HEK293 (cell line): ENCODE results near the gene KDM5A.

Source experiments
- CTCF ChIA-PET: fragments of 350-600 bp; formaldehyde crosslinking; extraction: SDS; loops from one replicate; lab custom pipeline; 2021; ENCODE audit warnings: antibody characterized with exemption; lab: Yijun Ruan, JAX
- POLR2A ChIA-PET: fragments of 300-600 bp; formaldehyde crosslinking; extraction: SDS; loops from one replicate; lab custom pipeline; 2020; ENCODE audit warnings: antibody characterized with exemption, inconsistent platforms; lab: Yijun Ruan, JAX
- H3K27ac ChIP-seq: fragments of 200-500 bp; sonication (Bioruptor generic); 2 replicates; pipeline ENCODE4 v1.5.1; 2014; ENCODE audit warnings: low read depth, low read length, control low read depth, inconsistent platforms; ENCODE audit errors: extremely low read depth
- H3K36me3 ChIP-seq, 2 experiments: fragments of 200-500 bp in 1 of 2; sonication (Bioruptor generic) in 1 of 2; 1 replicate in 1 of 2; 2 replicates in 1 of 2; pipeline ENCODE4 v1.5.1; 2014 to 2017; ENCODE audit warnings: inconsistent platforms in 2 of 2, low read length in 2 of 2; ENCODE audit not compliant: control insufficient read depth in 2 of 2, insufficient read depth in 1 of 2
- H3K4me1 ChIP-seq: fragments of 200-500 bp; sonication (Bioruptor generic); 2 replicates; pipeline ENCODE4 v1.5.1; 2014; ENCODE audit warnings: mild to moderate bottlenecking, low read length, inconsistent platforms; ENCODE audit not compliant: control insufficient read depth, insufficient read depth
- H3K4me3 ChIP-seq: 2 replicates; pipeline ENCODE4 v1.5.1; 2011; ENCODE audit warnings: low read depth, mild to moderate bottlenecking, control low read depth, low read length, moderate library complexity
- H3K9me3 ChIP-seq: fragments of 200-500 bp; sonication (Bioruptor generic); 2 replicates; pipeline ENCODE4 v1.5.1; 2014; ENCODE audit warnings: low read depth, low read length, inconsistent platforms; ENCODE audit not compliant: control insufficient read depth, insufficient read depth
- HOXC10 ChIP-seq: sonication (generic); formaldehyde crosslinking; IDR thresholded peaks from 2 replicates; pipeline ENCODE4 v1.8.1; 2023; ENCODE audit warnings: mild to moderate bottlenecking, missing genetic modification reagents
- OSR2 ChIP-seq: fragments of 450-650 bp; formaldehyde crosslinking; IDR thresholded peaks from 2 replicates; pipeline ENCODE4 v1.5.1; 2016; ENCODE audit warnings: missing biosample characterization, missing genetic modification characterization
- SALL2 ChIP-seq: fragments of 450-650 bp; formaldehyde crosslinking; IDR thresholded peaks from 2 replicates; pipeline ENCODE4 v1.5.0; 2017; ENCODE audit warnings: missing biosample characterization, mild to moderate bottlenecking, missing genetic modification characterization, borderline replicate concordance
- ZFP41 ChIP-seq: fragments of 450-650 bp; formaldehyde crosslinking; IDR thresholded peaks from 2 replicates; pipeline ENCODE4 v1.5.1; 2016; ENCODE audit warnings: missing biosample characterization, missing genetic modification characterization, borderline replicate concordance
- ZFP69B ChIP-seq: fragments of 450-650 bp; formaldehyde crosslinking; IDR thresholded peaks from 2 replicates; pipeline ENCODE4 v1.5.1; 2016; ENCODE audit warnings: missing biosample characterization, missing genetic modification characterization
- ZNF155 ChIP-seq: fragments of 450-650 bp; formaldehyde crosslinking; IDR thresholded peaks from 2 replicates; pipeline ENCODE4 v1.5.1; 2016; ENCODE audit warnings: missing biosample characterization, missing genetic modification characterization
- ZNF221 ChIP-seq: fragments of 450-650 bp; formaldehyde crosslinking; IDR thresholded peaks from 2 replicates; pipeline ENCODE4 v1.5.1; 2017; ENCODE audit warnings: missing biosample characterization, missing genetic modification characterization, borderline replicate concordance
- ZNF266 ChIP-seq: fragments of 450-650 bp; formaldehyde crosslinking; IDR thresholded peaks from 2 replicates; pipeline ENCODE4 v1.5.1; 2016; ENCODE audit warnings: missing biosample characterization, missing genetic modification characterization, low read depth
- ZNF423 ChIP-seq: fragments of 450-650 bp; formaldehyde crosslinking; IDR thresholded peaks from 2 replicates; pipeline ENCODE4 v1.5.1; 2016; ENCODE audit warnings: missing biosample characterization, missing genetic modification characterization
- ZNF473 ChIP-seq: fragments of 450-650 bp; formaldehyde crosslinking; IDR thresholded peaks from 2 replicates; pipeline ENCODE4 v1.5.1; 2017; ENCODE audit warnings: missing biosample characterization, missing genetic modification characterization
- ZNF521 ChIP-seq: fragments of 450-650 bp; formaldehyde crosslinking; IDR thresholded peaks from 2 replicates; pipeline ENCODE4 v1.5.1; 2017; ENCODE audit warnings: missing biosample characterization, mild to moderate bottlenecking, missing genetic modification characterization
- ZNF747 ChIP-seq: fragments of 450-650 bp; formaldehyde crosslinking; IDR thresholded peaks from 2 replicates; pipeline ENCODE4 v1.5.1; 2016; ENCODE audit warnings: missing biosample characterization, missing genetic modification characterization
- ZNF76 ChIP-seq: fragments of 450-650 bp; formaldehyde crosslinking; IDR thresholded peaks from 2 replicates; pipeline ENCODE4; 2016; ENCODE audit warnings: low read depth, missing biosample characterization, missing genetic modification characterization, borderline replicate concordance
- ZNF837 ChIP-seq: fragments of 450-650 bp; formaldehyde crosslinking; IDR thresholded peaks from 2 replicates; pipeline ENCODE4 v1.5.1; 2016; ENCODE audit warnings: missing biosample characterization, missing genetic modification characterization
- TF ChIP-seq, protein P1 (sequence below): fragments of 450-650 bp; formaldehyde crosslinking; IDR thresholded peaks from 2 replicates; pipeline ENCODE4 v1.5.1; 2016; ENCODE audit warnings: missing biosample characterization, missing genetic modification characterization
- TF ChIP-seq, protein P2 (sequence below): fragments of 450-650 bp; formaldehyde crosslinking; IDR thresholded peaks from 2 replicates; pipeline ENCODE4 v1.5.1; 2016; ENCODE audit warnings: missing biosample characterization, missing genetic modification characterization
- TF ChIP-seq, protein P3 (sequence below): fragments of 450-650 bp; formaldehyde crosslinking; IDR thresholded peaks from 2 replicates; pipeline ENCODE4 v1.5.1; 2016; ENCODE audit warnings: missing biosample characterization, missing genetic modification characterization
- TF ChIP-seq, protein P4 (sequence below): fragments of 450-650 bp; formaldehyde crosslinking; IDR thresholded peaks from 2 replicates; pipeline ENCODE4 v1.5.1; 2017; ENCODE audit warnings: missing biosample characterization, missing genetic modification characterization
- TF ChIP-seq, protein P5 (sequence below): fragments of 450-650 bp; IDR thresholded peaks from 2 replicates; pipeline ENCODE4 v1.5.1; 2018; ENCODE audit warnings: missing biosample characterization, mild to moderate bottlenecking, missing genetic modification characterization

Gene KDM5A

DNA sequence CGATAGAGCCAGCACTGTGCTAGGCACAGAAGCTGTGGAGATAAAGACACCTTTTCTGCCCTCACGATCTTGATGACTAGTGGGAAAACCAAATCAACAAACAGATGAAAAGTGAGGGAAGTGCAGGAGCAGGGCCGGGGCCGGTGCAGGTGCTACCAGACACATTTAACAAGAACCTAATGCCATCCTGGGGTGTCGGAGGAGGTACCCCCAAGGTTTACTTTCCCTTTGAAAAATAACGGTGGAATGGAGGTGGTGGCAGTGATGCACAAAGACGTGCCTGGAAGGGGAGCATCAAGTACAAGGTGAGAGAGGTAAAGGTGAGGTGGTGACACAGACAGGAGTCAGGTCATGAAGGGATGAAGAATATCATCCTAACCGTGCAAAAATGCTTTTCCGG is 148.6 kb downstream of the KDM5A start:
- POLR2A ChIA-PET = no interaction called here
- TF ChIP-seq ZNF747 (tag by site-specific recombination) (no peak), OSR2 (tag by site-specific recombination) (no peak), ZFP69B (tag by site-specific recombination) (no peak), ZNF473 (no peak), ZFP41 (tag by site-specific recombination) (no peak), ZNF155 (tag by site-specific recombination) (no peak), ZNF266 (tag by site-specific recombination) (no peak), HOXC10 (CRISPR knock-in tag) (no peak), ZNF423 (tag by site-specific recombination) (no peak), SALL2 (tag by site-specific recombination) (no peak), ZNF76 (tag by site-specific recombination) (no peak), ZNF837 (no peak), ZNF221 (tag by site-specific recombination) (no peak), ZNF521 (tag by site-specific recombination) (no peak)
- TF ChIP-seq, protein P1, sequence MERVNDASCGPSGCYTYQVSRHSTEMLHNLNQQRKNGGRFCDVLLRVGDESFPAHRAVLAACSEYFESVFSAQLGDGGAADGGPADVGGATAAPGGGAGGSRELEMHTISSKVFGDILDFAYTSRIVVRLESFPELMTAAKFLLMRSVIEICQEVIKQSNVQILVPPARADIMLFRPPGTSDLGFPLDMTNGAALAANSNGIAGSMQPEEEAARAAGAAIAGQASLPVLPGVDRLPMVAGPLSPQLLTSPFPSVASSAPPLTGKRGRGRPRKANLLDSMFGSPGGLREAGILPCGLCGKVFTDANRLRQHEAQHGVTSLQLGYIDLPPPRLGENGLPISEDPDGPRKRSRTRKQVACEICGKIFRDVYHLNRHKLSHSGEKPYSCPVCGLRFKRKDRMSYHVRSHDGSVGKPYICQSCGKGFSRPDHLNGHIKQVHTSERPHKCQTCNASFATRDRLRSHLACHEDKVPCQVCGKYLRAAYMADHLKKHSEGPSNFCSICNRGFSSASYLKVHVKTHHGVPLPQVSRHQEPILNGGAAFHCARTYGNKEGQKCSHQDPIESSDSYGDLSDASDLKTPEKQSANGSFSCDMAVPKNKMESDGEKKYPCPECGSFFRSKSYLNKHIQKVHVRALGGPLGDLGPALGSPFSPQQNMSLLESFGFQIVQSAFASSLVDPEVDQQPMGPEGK = no peak
- TF ChIP-seq, protein P2, sequence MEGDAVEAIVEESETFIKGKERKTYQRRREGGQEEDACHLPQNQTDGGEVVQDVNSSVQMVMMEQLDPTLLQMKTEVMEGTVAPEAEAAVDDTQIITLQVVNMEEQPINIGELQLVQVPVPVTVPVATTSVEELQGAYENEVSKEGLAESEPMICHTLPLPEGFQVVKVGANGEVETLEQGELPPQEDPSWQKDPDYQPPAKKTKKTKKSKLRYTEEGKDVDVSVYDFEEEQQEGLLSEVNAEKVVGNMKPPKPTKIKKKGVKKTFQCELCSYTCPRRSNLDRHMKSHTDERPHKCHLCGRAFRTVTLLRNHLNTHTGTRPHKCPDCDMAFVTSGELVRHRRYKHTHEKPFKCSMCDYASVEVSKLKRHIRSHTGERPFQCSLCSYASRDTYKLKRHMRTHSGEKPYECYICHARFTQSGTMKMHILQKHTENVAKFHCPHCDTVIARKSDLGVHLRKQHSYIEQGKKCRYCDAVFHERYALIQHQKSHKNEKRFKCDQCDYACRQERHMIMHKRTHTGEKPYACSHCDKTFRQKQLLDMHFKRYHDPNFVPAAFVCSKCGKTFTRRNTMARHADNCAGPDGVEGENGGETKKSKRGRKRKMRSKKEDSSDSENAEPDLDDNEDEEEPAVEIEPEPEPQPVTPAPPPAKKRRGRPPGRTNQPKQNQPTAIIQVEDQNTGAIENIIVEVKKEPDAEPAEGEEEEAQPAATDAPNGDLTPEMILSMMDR (tag by site-specific recombination) = no peak
- TF ChIP-seq, protein P3, sequence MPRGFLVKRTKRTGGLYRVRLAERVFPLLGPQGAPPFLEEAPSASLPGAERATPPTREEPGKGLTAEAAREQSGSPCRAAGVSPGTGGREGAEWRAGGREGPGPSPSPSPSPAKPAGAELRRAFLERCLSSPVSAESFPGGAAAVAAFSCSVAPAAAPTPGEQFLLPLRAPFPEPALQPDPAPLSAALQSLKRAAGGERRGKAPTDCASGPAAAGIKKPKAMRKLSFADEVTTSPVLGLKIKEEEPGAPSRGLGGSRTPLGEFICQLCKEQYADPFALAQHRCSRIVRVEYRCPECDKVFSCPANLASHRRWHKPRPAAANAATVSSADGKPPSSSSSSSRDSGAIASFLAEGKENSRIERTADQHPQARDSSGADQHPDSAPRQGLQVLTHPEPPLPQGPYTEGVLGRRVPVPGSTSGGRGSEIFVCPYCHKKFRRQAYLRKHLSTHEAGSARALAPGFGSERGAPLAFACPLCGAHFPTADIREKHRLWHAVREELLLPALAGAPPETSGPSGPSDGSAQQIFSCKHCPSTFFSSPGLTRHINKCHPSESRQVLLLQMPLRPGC (tag by site-specific recombination) = no peak
- TF ChIP-seq, protein P4, sequence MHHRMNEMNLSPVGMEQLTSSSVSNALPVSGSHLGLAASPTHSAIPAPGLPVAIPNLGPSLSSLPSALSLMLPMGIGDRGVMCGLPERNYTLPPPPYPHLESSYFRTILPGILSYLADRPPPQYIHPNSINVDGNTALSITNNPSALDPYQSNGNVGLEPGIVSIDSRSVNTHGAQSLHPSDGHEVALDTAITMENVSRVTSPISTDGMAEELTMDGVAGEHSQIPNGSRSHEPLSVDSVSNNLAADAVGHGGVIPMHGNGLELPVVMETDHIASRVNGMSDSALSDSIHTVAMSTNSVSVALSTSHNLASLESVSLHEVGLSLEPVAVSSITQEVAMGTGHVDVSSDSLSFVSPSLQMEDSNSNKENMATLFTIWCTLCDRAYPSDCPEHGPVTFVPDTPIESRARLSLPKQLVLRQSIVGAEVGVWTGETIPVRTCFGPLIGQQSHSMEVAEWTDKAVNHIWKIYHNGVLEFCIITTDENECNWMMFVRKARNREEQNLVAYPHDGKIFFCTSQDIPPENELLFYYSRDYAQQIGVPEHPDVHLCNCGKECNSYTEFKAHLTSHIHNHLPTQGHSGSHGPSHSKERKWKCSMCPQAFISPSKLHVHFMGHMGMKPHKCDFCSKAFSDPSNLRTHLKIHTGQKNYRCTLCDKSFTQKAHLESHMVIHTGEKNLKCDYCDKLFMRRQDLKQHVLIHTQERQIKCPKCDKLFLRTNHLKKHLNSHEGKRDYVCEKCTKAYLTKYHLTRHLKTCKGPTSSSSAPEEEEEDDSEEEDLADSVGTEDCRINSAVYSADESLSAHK (tag by site-specific recombination) = no peak
- TF ChIP-seq, protein P5, sequence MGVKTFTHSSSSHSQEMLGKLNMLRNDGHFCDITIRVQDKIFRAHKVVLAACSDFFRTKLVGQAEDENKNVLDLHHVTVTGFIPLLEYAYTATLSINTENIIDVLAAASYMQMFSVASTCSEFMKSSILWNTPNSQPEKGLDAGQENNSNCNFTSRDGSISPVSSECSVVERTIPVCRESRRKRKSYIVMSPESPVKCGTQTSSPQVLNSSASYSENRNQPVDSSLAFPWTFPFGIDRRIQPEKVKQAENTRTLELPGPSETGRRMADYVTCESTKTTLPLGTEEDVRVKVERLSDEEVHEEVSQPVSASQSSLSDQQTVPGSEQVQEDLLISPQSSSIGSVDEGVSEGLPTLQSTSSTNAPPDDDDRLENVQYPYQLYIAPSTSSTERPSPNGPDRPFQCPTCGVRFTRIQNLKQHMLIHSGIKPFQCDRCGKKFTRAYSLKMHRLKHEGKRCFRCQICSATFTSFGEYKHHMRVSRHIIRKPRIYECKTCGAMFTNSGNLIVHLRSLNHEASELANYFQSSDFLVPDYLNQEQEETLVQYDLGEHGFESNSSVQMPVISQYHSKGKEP (tag by site-specific recombination) = no peak
- TF ChIP-seq, all 188 proteins: peak for 0
- Histone ChIP-seq H3K27ac (no peak overlapping the region), H3K4me1 (no peaks in the 10 kb centered on the region), H3K4me3 (no peak overlapping the region), H3K9me3 (no peaks in the 10 kb centered on the region), H3K36me3 (no peaks in the 10 kb centered on the region)
- CTCF ChIA-PET = interaction anchor here (0.6 kb wide), 1 partner anchor 75 kb away, joined by 3 read pairs; no protein-coding TSS in a partner anchor
